Stimulated activated CD4-positive, alpha-beta T cell treated with anti-CD3 and anti-CD28 coated beads, TNF-alpha, amount 100 ng/mL, for 24 hours (primary cell): ENCODE data around the gene EHBP1.
"Not testable (repeated sequence)": the region's sequence is repeated elsewhere in the genome, so short reads cannot be mapped to it uniquely, and the experiment has no call there.

Source experiments
- DNase-seq, 3 experiments: peaks; one replicate each; pipeline ENCODE4 v3.0.0-alpha.2; 2020; ENCODE audit warnings: low read depth in 3 of 3

EHBP1 gene

GRCh38 chr2:63066838-63067237 is 361.3 kb downstream of the EHBP1 start:
- DNase-seq: no peak

DNA sequence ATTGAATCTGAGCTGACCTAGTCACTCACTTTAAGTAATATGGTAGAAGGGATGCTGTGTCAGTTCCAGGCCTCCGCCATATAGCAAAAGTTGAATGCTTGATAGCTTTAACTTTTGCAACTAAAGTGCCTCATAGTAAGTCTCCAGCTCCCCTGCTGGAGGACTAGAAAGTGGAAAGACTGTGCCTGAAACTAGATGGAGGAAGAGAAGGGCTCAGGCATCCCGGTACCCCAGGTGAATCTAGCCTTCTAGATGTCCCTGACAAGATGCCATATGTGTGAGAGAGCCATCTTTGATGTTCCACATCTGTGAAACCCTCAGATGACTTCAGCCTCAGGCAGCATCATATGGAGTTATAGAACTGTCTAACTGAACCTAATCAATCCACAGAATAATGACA is 366.2 kb downstream of the EHBP1 start:
- no peak for DNase-seq

- no peak for DNase-seq
Measured at GRCh38 chr2:63073994-63074393, 368.5 kb downstream of the EHBP1 start.

DNA sequence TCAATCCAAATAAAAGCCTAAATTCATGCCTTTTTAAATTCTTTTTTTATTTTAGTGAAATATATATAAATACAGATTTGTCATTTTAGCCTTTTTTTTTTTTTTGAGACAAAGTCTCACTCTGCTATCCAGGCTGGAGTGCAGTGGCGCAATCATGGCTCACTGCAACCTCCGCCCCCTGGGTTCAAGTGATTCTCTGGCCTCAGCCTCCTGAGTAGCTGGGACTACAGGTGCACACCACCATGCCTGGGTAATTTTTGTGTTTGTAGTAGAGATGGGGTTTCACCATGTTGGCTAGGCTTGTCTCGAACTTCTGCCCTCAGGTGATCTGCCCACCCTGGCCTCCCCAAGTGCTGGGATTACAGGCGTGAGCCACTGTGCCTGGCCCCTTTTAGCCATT is 368.9 kb downstream of the EHBP1 start:
- DNase-seq: not testable (repeated sequence)

- DNase-seq: no peak
Measured at GRCh38 chr2:63078852-63079606, 373.5 kb downstream of the EHBP1 start.

DNA sequence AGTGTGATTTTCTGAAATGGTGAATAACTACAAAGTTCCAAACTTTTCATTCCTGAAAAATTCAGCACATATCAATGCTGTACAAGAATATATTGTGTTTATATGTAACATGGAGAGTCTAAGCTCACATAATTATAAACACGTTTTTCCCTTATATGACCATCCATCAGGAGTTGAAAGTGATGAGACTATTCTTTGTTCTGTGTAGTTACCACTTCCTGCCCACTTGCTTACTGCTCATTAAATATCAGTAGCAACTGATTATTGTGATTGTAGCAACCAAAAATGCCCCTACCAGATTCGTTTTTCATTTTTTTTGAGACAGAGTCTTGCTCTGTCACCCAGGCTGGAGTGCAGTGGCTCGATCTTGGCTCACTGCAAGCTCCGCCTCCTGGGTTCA is 375.9 kb downstream of the EHBP1 start:
- DNase-seq: no peak

- no peak for DNase-seq
Measured at GRCh38 chr2:63086687-63087086, 381.2 kb downstream of the EHBP1 start.

GRCh38 chr2:63092401-63092800 is 386.9 kb downstream of the EHBP1 start:
- no peak for DNase-seq

DNA sequence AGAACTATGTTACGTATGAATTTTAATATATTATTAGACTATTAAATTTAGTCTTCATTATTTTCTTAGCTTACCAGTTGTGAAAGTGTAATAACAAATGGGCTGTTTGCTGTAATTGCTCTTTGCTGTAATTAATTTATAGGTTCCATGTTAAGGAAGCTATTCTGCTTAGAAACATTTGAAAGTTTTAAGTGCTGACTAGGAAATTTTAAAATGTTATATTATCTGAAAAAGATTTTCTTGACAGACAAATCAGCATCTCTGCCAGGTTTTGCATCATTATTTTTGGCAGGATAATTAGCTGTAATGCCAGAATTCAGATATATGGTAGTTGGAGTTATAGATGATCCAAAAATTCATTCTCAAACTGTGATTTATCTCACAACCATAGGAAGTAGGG is 387.3 kb downstream of the EHBP1 start:
- no peak for DNase-seq

DNA sequence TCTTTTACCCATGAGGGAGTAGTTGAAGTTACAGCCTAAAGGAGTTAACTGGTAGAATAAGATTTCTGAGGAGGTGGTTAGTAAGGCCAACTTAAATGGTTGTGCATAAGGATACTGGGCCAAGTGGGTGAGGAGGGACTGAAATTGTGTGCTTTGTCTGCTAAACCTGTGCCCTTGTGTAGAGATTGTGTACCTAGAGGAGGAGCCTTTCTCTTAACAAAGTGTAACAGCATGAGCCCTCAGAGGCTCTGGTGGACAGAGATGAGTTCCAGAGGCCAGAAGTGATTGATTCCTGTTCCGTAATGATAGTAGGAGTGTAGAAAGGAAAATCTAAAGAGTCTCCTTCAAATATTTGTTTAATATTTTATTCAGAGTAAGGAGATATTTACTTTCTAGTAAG is 388.0 kb downstream of the EHBP1 start:
- DNase-seq: no peak
